CD14-positive monocyte (primary cell): ENCODE data around the gene BPTF. TPM values are rescaled to one million over a fixed set of nuclear protein-coding genes. Genes with fewer than 3 reads are reported as not detected.
A peak's percentile ranks its signal among the peaks of the same experiment; 100 is the strongest.

Experiments used
- DNase-seq, 3 donors: peaks; one replicate each; pipeline ENCODE4 v3.0.0-alpha.2; 2011 to 2022
- H2AFZ ChIP-seq: 2 replicates; pipeline ENCODE4 v1.6.0; 2012; ENCODE audit warnings: mild to moderate bottlenecking, low read depth, low read length, inconsistent platforms; ENCODE audit not compliant: insufficient read depth, poor library complexity, severe bottlenecking
- H3K27ac ChIP-seq, 2 donors: 1 replicate in 1 of 2; 2 replicates in 1 of 2; pipeline ENCODE4 v1.5.1; 2012 to 2013; ENCODE audit warnings: low read length in 2 of 2, control low read depth in 1 of 2, inconsistent platforms in 1 of 2, low read depth in 1 of 2, mild to moderate bottlenecking in 1 of 2
- H3K27me3 ChIP-seq, 2 donors: one replicate each; pipeline versions ENCODE4 v1.6.0 to v1.6.1; 2011 to 2013; ENCODE audit warnings: low read length in 2 of 2; ENCODE audit not compliant: control insufficient read depth in 2 of 2, insufficient read depth in 2 of 2
- H3K36me3 ChIP-seq, 2 donors: replicated peaks in 1 of 2; 1 replicate in 1 of 2; 2 replicates in 1 of 2; pipeline versions ENCODE4 v1.5.1 to v1.6.1; 2012 to 2013; ENCODE audit warnings: low read length in 2 of 2, control low read depth in 1 of 2, inconsistent platforms in 1 of 2, mild to moderate bottlenecking in 1 of 2; ENCODE audit not compliant: insufficient read depth in 2 of 2, control insufficient read depth in 1 of 2
- H3K4me1 ChIP-seq, 2 donors: 1 replicate in 1 of 2; 2 replicates in 1 of 2; pipeline versions ENCODE4 v1.5.1 to v1.6.1; 2012 to 2013; ENCODE audit warnings: low read length in 2 of 2, control low read depth in 1 of 2, inconsistent platforms in 1 of 2, mild to moderate bottlenecking in 1 of 2, moderate library complexity in 1 of 2; ENCODE audit not compliant: insufficient read depth in 2 of 2, control insufficient read depth in 1 of 2
- H3K4me2 ChIP-seq: replicated peaks from 2 replicates; pipeline ENCODE3; 2012; ENCODE audit warnings: low read length, moderate library complexity, mild to moderate bottlenecking; ENCODE audit not compliant: poor library complexity, severe bottlenecking; ENCODE audit errors: extremely low read depth
- H3K4me3 ChIP-seq, 3 experiments: fragments of 200-600 bp in 1 of 3; sonication (generic) in 1 of 3; replicated peaks in 1 of 3; 1 replicate in 2 of 3; 2 replicates in 1 of 3; pipeline ENCODE4 v1.5.1; 2011 to 2013; ENCODE audit warnings: low read length in 3 of 3, mild to moderate bottlenecking in 3 of 3, control low read depth in 2 of 3, low read depth in 2 of 3, inconsistent platforms in 1 of 3, moderate library complexity in 1 of 3
- H3K79me2 ChIP-seq: 2 replicates; pipeline ENCODE4 v1.6.0; 2012; ENCODE audit warnings: mild to moderate bottlenecking, control low read depth, inconsistent platforms, low read length, moderate library complexity; ENCODE audit not compliant: insufficient read depth
- H3K9ac ChIP-seq: 2 replicates; pipeline ENCODE4 v1.6.0; 2017; ENCODE audit warnings: low read length, mild to moderate bottlenecking; ENCODE audit not compliant: insufficient read depth, poor library complexity, severe bottlenecking
- H3K9me3 ChIP-seq, 2 donors: replicated peaks in 1 of 2; 1 replicate in 1 of 2; 2 replicates in 1 of 2; pipeline versions ENCODE4 v1.5.1 to v1.6.1; 2012 to 2013; ENCODE audit warnings: low read length in 2 of 2, control low read depth in 1 of 2; ENCODE audit not compliant: control insufficient read depth in 1 of 2, insufficient read depth in 1 of 2
- H4K20me1 ChIP-seq: 2 replicates; pipeline ENCODE4 v1.6.0; 2012; ENCODE audit warnings: mild to moderate bottlenecking, low read length, control low read depth, moderate library complexity; ENCODE audit not compliant: insufficient read depth
- H3K27ac Mint-ChIP-seq, 7 donors: one replicate each; pipeline ENCODE4 v1.8.0; 2020; ENCODE audit warnings: mild to moderate bottlenecking in 7 of 7, mixed read lengths in 7 of 7, moderate library complexity in 6 of 7, inconsistent platforms in 2 of 7
- H3K27me3 Mint-ChIP-seq, 3 donors: one replicate each; pipeline ENCODE4 v1.8.0; 2021 to 2022; ENCODE audit warnings: low read depth in 3 of 3, mild to moderate bottlenecking in 3 of 3, mixed read lengths in 3 of 3, moderate library complexity in 3 of 3, inconsistent platforms in 1 of 3
- H3K36me3 Mint-ChIP-seq, 2 donors: one replicate each; pipeline ENCODE4 v1.8.0; 2020; ENCODE audit warnings: mixed read lengths in 2 of 2, inconsistent platforms in 1 of 2, mild to moderate bottlenecking in 1 of 2
- H3K4me1 Mint-ChIP-seq: one replicate; pipeline ENCODE4 v1.8.0; 2020; ENCODE audit warnings: mild to moderate bottlenecking, mixed read lengths
- H3K4me3 Mint-ChIP-seq, 2 donors: one replicate each; pipeline ENCODE4 v1.8.0; 2020; ENCODE audit warnings: mild to moderate bottlenecking in 2 of 2, mixed read lengths in 2 of 2, moderate library complexity in 1 of 2
- H3K9me3 Mint-ChIP-seq, 7 donors: one replicate each; pipeline ENCODE4 v1.8.0; 2020 to 2022; ENCODE audit warnings: mixed read lengths in 7 of 7, mild to moderate bottlenecking in 6 of 7, moderate library complexity in 6 of 7, inconsistent platforms in 2 of 7
- WGBS: methylation state at CpG from one replicate; pipeline ENCODE4 v1.1.5; 2013; ENCODE audit warnings: missing lambda C conversion rate; ENCODE audit not compliant: insufficient coverage; 5-methylcytosine and 5-hydroxymethylcytosine counted together
- intact Hi-C, 2 donors: fragments of 100-400 bp; cut with micrococcal nuclease; formaldehyde crosslinking; loops; one replicate each; pipeline versions ENCODE4 v1.15.0 to v1.15.1; 2023
- polyA plus RNA-seq, 3 donors: library from polyadenylated mRNA; depleted of rRNA in 1 of 3; unstranded in 2 of 3; stranded (reverse) in 1 of 3; fragments of 300-500 nt in 2 of 3; fragments of >200 nt in 1 of 3; fragmentation: Illumina TruSeq in 2 of 3; gene quantifications; 1 replicate in 2 of 3; 2 replicates in 1 of 3; pipeline ENCODE4 v1.2.3, GENCODE V29; 2012 to 2021
- TF ChIP-seq, protein P1 (sequence below): fragments of 200-600 bp; IDR thresholded peaks from one replicate; pipeline ENCODE4 v1.8.0; 2022; ENCODE audit warnings: antibody characterized with exemption, mild to moderate bottlenecking

The BPTF gene
- polyA plus RNA-seq, 3 donors, result 1.9 to 51.1 (median 4.5) TPM

DNA sequence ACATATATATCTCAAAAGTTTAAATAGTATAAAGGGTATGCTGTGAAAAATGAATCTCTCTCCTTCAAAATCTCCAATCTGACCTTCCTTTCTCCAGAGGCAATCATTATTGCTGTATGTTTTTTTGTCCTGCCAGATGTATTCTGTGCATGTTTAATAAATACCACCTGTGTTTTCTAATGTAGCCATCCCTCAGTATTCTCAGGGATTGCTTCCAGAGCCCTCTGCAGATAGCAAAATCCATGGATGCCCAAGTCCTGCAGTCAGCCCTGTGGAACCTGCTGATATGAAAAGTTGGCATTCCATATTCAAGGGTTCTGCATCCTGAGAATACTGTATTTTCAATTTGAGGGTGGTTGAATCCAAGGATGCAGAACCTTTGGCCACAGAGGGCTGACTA lies 42.9 kb downstream of the BPTF start:
- Mint-ChIP-seq H3K27ac (peak overlapping the region in 1 of 7 donors; percentile 1), H3K36me3 (peaks cover 24 to 48% of the 10 kb centered on the region in 2 donors), H3K4me1 (peaks cover 1% of the 10 kb centered on the region), H3K4me3 (no peak overlapping the region), H3K9me3 (no peaks in the 10 kb centered on the region), H3K27me3 (no peaks in the 10 kb centered on the region)
- Histone ChIP-seq H3K36me3 (peaks cover 8 to 26% of the 10 kb centered on the region in 2 donors), H3K4me3 (no peak overlapping the region), H3K4me1 (no peaks in the 10 kb centered on the region), H3K27me3 (no peaks in the 10 kb centered on the region), H3K9ac (no peak overlapping the region), H4K20me1 (peaks cover 65% of the 10 kb centered on the region), H3K27ac (no peak overlapping the region), H3K79me2 (peaks cover 84% of the 10 kb centered on the region), H2AFZ (no peak overlapping the region), H3K4me2 (no peak overlapping the region), H3K9me3 (no peaks in the 10 kb centered on the region)
- TF ChIP-seq, protein P1, sequence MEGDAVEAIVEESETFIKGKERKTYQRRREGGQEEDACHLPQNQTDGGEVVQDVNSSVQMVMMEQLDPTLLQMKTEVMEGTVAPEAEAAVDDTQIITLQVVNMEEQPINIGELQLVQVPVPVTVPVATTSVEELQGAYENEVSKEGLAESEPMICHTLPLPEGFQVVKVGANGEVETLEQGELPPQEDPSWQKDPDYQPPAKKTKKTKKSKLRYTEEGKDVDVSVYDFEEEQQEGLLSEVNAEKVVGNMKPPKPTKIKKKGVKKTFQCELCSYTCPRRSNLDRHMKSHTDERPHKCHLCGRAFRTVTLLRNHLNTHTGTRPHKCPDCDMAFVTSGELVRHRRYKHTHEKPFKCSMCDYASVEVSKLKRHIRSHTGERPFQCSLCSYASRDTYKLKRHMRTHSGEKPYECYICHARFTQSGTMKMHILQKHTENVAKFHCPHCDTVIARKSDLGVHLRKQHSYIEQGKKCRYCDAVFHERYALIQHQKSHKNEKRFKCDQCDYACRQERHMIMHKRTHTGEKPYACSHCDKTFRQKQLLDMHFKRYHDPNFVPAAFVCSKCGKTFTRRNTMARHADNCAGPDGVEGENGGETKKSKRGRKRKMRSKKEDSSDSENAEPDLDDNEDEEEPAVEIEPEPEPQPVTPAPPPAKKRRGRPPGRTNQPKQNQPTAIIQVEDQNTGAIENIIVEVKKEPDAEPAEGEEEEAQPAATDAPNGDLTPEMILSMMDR, result no peak
- intact Hi-C loops, result no loop called here
- no peak for DNase-seq

DNA sequence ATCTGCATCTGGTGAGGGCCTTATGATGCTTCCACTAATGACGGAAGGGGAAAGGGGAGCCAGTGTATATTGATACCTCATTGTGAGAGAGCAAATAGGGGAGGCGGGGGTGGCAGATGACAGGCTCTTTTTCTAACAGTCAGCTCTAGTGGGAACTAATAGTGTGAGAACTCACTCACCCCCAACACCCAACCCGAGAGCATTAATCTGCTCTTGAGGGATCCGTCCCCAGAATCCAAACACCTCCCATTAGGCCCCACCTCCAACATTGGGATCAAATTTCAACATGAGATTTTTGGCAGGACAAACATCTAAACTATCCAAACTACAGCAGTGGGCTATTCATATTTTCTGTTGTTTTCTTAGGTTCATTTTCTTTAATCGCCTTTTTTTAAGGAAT lies 54.4 kb downstream of the BPTF start:
- Histone ChIP-seq H3K27ac (no peak overlapping the region), H2AFZ (no peak overlapping the region), H3K4me1 (no peaks in the 10 kb centered on the region), H3K27me3 (no peaks in the 10 kb centered on the region), H3K4me2 (no peak overlapping the region), H3K79me2 (peaks cover 19% of the 10 kb centered on the region), H3K36me3 (peaks cover 41 to 82% of the 10 kb centered on the region in 2 donors), H3K9me3 (no peaks in the 10 kb centered on the region), H3K4me3 (no peak overlapping the region), H3K9ac (no peak overlapping the region), H4K20me1 (peaks cover 29% of the 10 kb centered on the region)
- Mint-ChIP-seq H3K27ac (peak overlapping the region in 2 of 7 donors; percentile 46 to 71), H3K4me1 (no peaks in the 10 kb centered on the region), H3K36me3 (peaks cover 44 to 81% of the 10 kb centered on the region in 2 donors), H3K9me3 (no peaks in the 10 kb centered on the region), H3K27me3 (peaks cover 0 to 1% (median 0%) of the 10 kb centered on the region in 3 donors), H3K4me3 (no peak overlapping the region)
- intact Hi-C loops, result no loop called here
- DNase-seq, result no peak
- TF ChIP-seq, protein P1, result no peak
- WGBS, result no CpG with 5 or more reads among the region's 5 CpGs
